ENCODE data around the gene FBXO42. TPM values are rescaled to one million over a fixed set of nuclear protein-coding genes. Genes with fewer than 3 reads are reported as not detected.
"Not testable (repeated sequence)": the region's sequence is repeated elsewhere in the genome, so short reads cannot be mapped to it uniquely, and the experiment has no call there.

Gene FBXO42
- total RNA-seq, 1 donor from 2014 or later = 11.9 TPM

GRCh38 chr1:16371725-16372124, 19.4 kb upstream of the FBXO42 start:
- no peak for ATAC-seq

GRCh38 chr1:16369821-16370220, 17.5 kb upstream of the FBXO42 start:
- no peak for ATAC-seq

GRCh38 chr1:16367968-16368890, 15.9 kb upstream of the FBXO42 start:
- ATAC-seq = no peak

DNA sequence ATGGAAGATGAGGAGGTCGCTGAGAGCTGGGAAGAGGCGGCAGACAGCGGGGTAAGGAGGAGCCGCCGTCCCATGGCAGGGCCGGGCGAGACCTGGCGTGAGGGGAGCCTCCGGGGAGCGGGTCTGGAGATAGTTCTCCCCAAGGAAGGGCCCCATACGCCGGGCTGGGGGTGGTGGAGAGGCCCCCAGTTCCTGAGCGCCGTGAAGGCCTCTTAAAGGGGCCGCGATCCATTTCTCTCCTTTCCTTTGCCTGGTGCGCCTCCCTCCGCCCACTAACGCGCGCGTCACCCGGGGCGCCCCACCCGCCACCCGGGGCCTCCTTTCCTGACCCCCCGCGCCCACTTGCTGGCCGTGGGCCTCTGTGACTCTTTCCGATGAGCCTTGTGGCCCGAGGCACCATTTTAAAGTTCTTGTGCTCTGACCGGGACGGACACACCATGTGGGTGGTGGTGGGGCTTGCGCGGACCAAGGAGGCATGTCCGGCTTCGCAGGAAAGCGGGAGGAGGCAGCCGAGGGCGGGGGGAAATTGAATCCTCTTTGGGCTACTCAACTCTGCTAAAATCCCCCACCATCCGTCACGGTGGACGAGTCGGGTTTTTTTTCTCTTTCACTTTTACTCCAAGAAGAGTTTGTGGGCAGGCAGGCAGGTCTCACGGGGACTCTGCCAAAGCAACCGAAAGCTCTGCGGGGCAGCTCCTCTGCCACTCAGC, 15.1 kb upstream of the FBXO42 start:
- peak; percentile 82 for ATAC-seq

DNA sequence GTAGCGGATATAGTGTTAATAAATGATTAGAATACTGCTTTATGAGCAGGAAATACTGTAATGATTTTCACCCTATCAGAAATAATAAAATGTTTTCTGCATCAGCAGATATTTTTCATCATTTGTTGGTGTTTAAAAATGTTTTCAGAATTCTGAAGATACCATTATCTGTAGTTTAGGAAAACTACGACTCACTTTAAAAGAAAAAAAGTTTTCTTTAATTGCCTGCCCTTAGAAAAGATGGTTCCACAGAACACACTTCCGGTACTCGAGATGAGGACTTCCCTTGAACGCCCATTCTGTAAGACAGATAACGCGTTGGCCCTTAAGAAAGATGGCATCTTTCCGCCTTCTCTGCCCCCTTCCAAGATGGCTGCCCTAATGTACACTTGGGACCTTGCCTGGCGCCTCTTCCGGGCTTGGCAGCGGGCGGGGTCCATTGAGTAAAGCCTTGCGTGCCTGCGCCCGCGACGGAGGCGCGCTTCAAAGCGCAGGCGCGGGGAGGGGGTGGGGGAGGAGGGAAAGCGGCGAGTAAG, 14.5 kb upstream of the FBXO42 start, which contains the start of gene SZRD1:
Gene SZRD1, plus strand, starts transcription at position 521 of the 536 bp plus-strand sequence. CDS start 16 bp downstream, outside the sequence.
- peak; percentile 95 for ATAC-seq

- not testable (repeated sequence) for ATAC-seq
Measured at GRCh38 chr1:16365146-16365498, 12.8 kb upstream of the FBXO42 start.

- no peak for ATAC-seq
Measured at GRCh38 chr1:16356867-16357266, 4.6 kb upstream of the FBXO42 start.

- no peak for ATAC-seq
Measured at GRCh38 chr1:16354619-16355018, 2.3 kb upstream of the FBXO42 start.

GRCh38 chr1:16352842-16353535, 709 bp upstream of the FBXO42 start:
- ATAC-seq = peak; percentile 42

DNA sequence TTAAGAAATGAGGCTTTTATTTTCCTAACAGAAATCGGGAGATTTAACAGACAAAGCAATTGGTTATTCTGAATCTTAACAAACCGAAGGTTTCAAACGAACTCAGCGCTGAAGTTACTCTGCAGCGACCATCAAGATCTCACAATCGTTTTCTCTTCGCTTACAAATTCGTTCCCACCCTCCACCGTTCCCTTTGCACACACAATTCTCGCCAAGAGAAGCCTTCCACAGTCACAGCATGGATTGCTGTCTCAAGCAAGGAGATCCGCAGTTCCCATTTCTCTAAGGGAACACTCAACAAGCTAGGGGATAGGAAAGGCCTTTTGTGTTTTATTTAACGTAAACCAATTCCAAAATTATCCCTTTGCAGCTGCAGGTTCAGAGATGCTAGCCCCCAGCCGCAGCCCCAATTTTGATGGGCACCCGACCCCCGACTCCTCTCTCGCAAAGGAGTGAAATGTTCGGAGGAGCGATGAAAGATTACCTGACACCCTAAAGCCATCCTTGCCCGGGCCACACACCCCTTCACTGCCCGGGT, 755 bp downstream of the FBXO42 start:
- ATAC-seq = no peak

- no peak for ATAC-seq
Measured at GRCh38 chr1:16349847-16350406, 2.4 kb downstream of the FBXO42 start.

- ATAC-seq = no peak
Measured at GRCh38 chr1:16348414-16349182, 3.7 kb downstream of the FBXO42 start.

GRCh38 chr1:16343276-16343675, 9.0 kb downstream of the FBXO42 start:
- not testable (repeated sequence) for ATAC-seq

GRCh38 chr1:16342331-16343062, 9.8 kb downstream of the FBXO42 start:
- ATAC-seq = no peak

- no peak for ATAC-seq
Measured at GRCh38 chr1:16340673-16341072, 11.6 kb downstream of the FBXO42 start.

DNA sequence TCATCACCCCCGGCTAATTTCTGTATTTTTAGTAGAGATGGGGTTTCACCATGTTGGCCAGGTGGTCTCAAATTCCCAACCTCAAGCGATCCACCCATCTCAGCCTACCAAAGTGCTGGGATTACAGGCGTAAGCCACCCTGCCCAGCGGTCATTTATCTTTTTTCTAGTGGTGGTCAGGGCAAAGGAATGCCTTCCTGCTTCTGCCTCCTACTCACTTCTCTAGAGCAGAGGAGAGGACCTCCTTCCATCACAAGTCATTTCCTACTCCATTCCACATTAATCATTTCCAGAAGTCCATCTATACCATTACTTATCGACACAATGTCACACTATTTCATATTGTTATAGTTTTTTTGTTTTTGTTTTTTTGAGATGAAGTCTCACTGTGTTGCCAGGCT, 13.3 kb downstream of the FBXO42 start:
- no peak for ATAC-seq

- peak; percentile 25 for ATAC-seq
Measured at GRCh38 chr1:16334655-16335340, 17.5 kb downstream of the FBXO42 start.

- ATAC-seq = peak; percentile 73
Measured at GRCh38 chr1:16326833-16327404, 25.4 kb downstream of the FBXO42 start.

DNA sequence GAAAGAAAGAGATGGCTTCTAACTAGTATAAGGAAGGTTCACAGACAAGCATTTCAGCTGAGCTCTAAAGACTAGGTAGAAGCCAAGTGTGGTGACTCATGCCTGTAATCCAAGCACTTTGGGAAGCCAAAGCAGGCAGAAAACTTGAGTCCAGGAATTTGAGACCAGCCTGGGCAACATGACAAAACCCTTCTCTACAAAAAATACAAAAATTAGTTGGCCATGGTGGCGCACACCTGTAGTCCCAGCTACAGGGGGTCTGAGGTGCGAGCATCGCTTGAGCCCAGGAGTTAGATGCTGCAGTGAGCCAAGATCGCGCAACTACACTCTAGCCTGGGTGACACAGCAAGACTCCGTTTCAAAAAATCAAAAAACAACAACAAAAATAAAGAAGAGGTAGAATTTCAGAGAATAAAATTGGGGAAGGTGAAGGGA, 27.8 kb downstream of the FBXO42 start:
- peak; percentile 66 for ATAC-seq
